Activated T-cell treated with anti-CD3 and anti-CD28 coated beads for 1 hour (primary cell): ENCODE measurements around the gene SPAG7.

Experiments used
- DNase-seq: peaks from one replicate; pipeline ENCODE4 v3.0.0-alpha.2; 2020; ENCODE audit warnings: low read depth

SPAG7 gene, protein sequence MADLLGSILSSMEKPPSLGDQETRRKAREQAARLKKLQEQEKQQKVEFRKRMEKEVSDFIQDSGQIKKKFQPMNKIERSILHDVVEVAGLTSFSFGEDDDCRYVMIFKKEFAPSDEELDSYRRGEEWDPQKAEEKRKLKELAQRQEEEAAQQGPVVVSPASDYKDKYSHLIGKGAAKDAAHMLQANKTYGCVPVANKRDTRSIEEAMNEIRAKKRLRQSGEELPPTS

DNA sequence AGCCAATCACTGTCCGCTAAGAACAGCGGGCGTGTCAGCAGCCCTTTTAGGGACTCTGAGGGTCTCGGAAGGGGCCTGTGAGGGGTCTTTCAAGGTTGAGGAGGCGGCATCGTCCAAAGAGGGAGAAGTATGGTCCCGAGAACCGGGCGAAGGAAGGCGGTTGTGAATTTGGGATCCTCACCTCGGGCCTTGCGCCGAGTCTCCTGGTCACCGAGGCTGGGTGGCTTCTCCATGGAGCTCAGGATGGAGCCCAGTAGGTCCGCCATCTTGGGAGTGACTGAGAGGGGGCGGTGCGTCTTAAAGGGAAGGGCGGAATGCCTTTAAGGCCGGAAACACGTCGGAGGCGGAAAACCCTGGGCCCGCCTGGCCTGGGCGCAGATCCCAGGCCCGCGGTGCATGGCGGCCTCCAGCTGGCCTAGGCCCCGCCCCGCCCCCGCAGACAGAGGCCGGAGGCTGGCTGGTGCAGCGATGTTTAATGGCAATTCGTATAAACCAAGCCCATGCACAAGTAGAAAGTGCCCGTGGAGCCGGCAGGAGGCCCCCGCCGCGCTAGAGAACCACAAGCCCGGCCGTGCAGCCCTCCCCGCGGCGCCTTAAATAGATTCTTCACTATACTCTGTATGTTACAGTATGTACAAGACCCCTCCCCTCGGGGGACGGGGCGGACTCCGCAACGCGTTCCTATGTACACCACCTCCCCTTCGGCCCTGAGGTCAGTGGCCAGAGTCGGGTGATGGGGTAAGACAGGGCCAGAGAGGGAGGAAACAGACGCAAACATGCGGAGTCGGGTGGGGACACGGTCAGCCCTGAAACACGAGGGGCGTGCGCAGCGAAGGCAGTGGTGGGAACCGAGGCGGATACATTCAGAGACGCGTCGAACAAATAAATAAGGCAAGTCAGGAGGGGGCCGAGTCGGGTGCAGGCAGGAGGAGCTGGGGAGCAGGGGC is at the start of gene SPAG7:
TSS of gene SPAG7 (minus strand) at position 279 of the 947 bp plus-strand sequence. CDS start at position 266, 13 bp downstream.
- peak; percentile 86 for DNase-seq

DNA sequence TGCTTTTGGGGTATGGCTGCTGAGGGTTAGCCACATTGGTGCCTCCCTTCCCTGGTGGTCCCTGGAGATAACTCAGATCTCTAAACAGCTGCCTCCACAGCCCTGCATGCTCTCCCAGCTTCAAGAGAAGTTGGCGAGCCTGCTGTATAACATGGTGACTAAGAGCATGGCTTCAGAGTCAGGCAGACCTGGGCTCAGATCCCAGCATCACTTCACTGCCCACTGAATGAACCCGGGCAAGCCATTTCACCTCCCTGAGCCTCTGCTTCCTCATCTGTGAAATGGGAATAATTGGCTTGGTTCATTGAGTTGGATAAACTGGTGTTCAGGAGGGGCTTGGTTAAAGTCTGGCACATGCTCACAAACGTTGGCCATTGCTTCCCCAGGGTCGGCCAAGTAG is 46.7 kb upstream of the SPAG7 start:
- no peak for DNase-seq

DNA sequence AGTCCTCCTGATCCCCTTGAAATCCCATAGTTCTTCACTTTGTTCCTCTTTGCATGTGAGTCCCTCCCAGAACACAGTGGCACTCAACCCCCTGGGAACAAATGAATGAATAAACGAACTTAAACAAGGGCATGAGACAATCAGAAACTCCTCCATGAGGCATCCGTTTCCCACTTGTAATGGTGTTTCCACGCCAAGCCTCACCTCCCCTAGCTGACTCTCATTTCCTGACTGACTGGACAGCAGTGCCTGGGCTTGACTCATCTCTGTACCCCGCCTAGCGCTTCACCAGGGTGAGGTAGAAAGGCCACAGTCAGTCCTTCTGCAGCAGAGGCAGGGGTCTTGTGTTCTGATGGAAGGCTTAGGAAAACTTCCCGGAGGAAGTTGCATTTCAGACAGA is 44.3 kb upstream of the SPAG7 start:
- no peak for DNase-seq

DNA sequence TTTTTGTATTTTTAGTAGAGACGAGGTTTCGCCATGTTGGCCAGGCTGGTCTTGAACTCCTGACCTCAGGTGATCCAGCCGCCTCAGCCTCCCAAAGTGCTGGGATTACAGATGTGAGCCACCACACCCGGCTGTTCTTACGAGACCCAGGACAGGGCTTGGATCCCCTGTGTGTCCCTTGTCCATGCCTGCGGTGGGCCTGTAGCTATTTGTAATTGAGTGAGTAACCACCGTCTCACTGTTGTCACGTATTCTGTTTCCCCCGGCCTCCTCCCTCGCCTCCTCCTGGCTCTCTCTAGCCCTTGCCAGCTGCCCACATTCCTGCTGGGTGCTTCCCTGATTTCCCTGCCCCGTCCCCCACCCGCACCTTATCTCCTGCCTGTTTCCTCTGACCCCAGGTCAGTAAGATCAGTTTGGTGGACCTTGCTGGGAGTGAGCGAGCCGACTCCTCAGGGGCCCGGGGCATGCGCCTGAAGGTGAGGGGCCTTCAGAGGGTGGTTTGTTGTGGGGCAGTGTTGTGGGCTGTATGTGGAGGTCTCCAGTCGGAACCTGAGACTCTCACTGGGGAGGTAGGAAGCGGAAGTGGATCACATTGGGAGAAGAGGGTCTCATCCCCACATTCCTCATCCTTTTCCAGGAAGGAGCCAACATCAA is 35.7 kb upstream of the SPAG7 start:
- DNase-seq: no peak

DNA sequence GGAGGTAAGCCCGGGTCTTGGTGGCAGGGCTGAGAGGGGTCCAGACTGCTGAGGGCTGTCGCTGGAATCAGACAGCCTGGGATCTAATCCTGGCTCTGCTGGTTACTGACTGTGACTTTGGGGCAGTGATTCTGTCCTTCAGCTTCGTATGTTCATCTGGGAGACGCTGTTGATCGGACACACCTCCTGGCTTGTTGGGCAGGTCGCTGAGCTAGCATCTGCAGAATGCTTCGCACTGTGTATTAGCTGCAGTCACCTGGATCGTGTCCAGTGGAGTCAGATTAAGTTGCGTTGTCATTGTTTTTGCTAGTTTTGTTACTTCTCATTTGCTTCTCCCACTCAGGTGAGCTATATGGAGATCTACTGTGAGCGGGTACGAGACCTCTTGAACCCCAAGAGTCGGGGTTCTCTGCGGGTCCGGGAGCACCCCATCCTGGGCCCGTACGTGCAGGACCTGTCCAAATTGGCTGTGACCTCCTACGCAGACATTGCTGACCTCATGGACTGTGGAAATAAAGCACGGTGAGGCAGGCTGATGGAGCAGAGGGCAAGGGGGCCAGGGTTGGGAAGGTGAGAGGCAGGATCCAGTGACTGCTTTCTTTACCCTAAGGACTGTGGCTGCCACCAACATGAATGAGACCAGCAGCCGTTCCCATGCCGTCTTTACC is 34.6 kb upstream of the SPAG7 start:
- DNase-seq: no peak

DNA sequence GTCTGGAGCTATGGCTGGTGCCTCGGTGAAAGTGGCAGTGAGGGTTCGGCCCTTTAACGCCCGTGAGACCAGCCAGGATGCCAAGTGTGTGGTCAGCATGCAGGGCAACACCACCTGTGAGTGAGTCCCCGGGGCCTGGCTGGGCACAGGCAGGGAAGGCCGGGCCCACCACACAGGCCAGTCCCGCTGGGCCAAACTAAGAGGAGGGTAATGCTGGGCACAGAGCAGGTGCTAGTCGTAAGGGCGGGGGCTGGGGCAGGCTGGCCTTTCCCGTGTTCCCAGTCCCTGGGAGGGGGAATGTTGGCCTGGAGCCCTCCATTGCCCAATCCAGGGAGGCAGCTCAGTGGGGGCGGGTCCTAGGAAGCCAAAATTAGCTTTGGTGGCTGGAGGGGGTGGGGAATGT is 32.6 kb upstream of the SPAG7 start:
- no peak for DNase-seq

DNA sequence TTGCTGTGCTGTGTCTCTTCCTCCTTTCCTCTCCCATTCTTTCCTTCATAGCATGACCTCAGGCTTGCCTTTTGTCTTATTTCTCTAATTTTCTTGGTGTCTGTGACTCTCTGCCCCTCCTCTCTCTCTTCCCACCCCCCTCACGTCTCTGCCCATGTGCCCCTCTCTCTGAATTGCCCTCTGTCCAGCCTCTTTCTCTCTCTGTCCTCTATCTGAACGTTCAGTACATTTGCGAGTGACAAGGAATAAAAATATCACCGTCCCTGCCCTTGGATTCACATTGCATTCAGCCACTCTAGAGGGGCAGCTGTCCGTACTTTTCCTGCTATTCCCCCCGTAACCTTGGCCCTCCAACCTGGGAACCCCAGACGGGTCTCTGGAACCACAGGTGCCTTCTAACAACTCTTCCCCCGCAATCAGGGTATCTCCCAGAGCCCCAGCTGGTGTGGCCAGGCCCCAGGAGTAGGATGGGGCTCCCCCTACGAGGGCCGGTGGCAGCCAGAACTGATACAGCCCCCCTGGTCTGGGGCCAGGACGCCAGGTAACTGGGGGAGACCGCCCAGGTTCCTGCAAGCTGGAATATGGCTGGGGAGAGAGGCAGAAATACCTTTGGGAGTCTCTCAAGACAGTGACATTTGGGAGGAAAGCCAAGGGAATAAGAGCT is 31.9 kb upstream of the SPAG7 start:
- no peak for DNase-seq

DNA sequence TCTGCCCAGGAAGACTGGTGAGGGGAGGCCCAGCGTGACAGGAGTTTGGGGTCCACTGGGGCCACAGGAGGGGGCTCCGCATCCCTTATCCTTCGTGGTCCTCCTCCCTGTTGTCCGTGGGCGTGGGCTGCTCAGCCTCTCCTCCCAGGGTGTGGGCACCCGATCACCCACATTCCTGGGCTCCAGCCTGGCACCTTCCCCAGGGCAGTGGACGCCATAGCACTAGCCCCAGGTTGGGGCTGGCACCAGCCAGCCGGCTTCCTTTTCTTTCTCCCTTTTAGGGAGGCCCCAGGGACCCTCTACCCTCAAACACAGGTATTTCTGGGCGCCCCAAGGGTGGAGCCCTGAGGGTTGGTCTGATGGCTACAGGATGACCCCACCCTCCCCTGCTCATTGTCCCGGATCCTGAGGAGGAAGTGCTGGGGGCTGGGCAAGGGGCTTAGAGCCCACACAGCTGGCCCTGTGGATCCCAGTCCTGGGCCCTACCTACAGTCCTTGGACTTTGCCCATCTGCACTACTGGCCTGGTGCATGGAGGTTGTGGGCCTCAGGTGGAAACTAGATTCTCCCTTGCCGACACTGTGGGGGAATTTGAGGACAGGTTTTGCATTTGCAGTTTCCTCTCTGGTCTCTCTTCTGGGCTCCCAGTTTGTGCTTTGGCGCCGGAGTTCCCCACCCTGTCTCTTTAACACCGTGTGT is 31.3 kb upstream of the SPAG7 start:
- no peak for DNase-seq

DNA sequence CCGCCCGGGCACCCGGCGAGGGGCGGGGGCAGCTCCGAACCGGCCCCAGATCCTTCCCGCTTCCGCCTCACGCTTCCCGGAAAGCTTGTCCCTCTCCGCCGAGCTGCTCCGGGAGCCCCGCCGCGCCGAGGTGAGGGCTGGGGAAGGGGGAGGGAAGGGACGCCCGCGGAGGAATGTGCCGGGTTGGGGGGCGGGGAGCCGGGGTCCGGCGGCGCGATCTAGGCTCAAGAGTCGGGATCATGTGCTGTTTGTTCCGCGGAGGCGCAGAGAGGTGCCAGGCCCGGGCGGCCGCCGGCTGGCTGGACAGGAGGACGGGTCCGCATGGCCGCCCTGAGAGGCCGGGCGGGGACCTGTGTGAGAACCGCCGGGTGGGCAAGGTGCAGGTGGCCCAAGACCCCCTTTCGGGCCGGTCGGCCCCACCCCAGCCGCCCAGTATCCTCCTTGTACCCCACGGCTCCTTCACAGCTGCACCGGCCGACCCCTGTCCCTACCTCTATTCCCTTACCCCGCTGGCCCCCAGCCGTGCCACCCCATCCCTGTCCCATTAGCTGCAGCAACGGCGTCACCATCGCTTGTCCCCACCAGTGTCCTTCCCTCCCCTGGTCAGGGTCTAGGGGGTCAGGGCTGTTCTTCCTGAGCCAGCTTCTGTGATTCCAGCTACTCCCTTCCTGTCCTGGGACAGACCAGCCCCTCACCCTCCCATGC is 30.6 kb upstream of the SPAG7 start:
- no peak for DNase-seq

DNA sequence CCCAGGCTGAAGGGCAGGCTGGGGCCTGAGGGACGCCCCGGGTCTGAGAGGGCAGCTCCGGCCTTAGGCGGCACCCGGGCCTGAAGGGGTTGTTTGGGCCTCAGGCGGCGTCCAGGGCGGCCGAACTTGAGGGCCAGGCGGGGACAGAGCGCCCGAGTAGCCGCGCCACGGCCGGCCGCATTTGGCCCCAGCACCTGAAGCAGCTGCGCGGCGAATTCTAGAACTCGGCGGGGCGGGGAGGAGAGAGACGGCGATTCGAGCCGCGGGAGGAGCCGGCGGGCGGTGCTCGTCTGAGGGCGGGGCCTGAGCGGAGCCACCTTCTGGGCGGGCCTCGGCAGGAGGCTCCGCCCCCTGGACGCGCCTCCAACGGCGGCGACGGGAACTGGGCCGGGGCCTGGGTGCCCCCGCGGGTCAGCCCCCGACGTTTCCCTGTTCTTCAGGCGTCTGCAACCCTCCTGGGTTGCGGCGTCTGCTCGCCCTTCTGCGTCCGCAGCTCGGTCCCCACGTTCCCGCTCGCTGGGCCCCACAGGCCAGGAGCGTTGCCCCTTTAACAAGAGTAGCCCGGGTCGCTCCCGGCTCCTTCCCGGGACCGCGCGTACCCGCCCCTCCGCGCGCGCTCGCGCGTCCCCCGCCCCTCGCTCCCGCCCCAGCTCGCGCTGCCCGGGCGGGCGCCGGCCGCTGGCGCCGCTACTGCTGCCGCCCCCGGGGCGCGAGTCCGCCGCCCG is 29.8 kb upstream of the SPAG7 start, which contains the start of the genes INCA1 and KIF1C:
TSS of gene INCA1 (minus strand) at position 221 of the 725 bp plus-strand sequence. CDS start 3,085 bp downstream, outside the sequence.
TSS of gene KIF1C (plus strand) at position 649 of the 725 bp plus-strand sequence. CDS start 2,297 bp downstream, outside the sequence.
- peak; percentile 86 for DNase-seq

DNA sequence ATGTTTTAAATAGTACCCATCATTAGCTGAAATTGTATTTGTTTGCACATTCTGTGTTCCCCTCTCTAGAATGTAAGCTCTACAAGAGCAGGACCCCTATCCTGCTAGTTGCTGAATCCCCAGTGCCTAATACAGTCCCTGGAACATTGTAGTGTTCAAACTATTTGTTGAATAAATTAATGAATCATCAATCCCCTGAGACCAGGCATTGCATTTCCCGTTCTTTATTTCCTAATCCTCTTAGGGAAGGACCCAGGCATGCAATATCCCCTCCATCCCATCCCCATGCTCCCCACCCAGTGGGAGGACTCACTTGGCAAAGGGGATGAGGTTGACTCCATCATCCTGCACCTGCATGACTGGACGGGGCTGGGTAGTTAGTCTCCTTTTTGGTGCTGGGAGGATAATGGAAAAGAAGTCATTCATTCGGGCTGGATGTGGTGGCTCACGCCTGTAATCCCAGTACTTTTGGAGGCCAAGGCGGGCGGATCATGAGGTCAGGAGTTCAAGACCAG is 26.5 kb upstream of the SPAG7 start:
- DNase-seq: no peak

DNA sequence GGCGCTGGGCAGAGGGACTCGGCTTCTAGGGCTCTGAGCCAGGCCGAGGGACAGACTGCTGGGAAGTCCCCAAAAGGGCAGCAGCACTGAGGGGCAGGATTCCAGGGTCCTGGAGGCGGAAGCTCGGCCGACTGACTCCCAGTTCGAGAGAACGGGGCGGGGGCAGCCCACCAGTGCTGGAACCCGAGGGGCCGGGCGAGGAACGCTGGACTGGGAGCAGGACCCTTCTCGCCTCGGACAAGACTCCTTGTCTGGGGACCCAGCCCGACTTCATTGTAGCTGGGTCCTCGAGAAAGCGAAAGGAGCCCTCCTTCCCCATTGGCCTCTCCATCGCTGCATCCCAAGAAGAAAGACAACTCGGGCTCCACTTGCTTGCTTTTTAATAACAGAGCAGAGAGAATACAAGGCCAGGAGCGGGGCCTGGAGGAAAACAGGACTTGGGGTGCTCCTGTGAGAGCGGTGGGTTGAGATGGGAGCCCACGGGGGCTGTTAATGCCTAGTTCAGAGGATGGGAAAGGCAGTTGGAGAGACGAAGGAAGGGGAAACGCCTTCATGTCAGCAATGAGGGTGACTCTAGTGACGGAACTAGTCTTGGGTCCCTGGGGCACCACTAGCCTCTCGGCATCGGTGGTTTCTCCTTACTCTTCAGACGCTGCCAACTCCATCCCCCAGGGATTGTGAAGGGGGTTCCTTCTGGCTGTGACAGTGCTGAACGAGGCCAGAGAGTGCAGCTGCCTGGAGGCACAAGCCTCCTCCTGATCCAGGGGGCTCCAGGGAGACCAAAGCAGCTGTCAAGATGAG is 20.4 kb upstream of the SPAG7 start:
- no peak for DNase-seq

DNA sequence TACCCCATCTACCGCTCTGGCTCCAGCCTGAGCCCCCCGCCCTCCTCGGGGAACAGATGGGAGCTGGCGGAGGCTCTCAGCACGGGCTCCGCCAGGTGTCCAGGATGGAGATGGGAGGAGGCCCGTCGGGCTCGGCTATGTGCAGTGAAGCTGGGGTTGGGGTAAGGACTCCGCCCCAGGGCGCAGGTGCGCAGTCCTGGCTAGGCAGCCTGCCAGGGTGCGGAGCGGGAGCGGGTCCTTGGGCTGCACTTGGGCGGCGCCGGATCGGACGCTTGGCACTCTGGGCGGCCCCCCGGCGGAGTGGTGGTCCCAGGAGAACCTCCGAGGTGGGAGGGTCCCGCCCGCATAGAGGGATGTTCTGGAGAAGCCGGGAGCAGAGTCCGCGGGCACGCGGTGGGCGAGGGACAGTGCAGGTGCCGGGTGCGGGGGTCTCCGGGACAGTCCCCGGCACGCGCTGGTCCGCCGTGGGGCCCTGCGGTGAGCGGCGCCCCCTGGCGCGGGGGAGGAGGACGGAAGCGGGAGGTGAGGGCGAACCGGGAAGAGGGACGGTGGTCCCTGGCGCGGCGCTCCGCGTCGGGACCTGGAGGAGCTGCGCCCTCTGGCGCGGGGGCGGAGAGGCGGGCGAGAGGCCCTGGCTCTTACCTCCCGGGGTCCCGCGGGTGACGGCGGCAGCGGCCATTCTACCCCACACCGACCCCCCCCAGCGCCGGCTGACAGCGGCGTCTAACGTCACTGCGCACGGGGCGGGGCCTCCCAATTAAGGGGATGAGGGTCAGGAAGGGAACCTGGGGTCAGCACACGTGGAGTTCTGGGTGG is 19.5 kb upstream of the SPAG7 start, which contains the start of gene CAMTA2:
TSS of gene CAMTA2 (minus strand) at position 725 of the 816 bp plus-strand sequence. CDS start 1,453 bp downstream, outside the sequence.
- DNase-seq: peak; percentile 80

DNA sequence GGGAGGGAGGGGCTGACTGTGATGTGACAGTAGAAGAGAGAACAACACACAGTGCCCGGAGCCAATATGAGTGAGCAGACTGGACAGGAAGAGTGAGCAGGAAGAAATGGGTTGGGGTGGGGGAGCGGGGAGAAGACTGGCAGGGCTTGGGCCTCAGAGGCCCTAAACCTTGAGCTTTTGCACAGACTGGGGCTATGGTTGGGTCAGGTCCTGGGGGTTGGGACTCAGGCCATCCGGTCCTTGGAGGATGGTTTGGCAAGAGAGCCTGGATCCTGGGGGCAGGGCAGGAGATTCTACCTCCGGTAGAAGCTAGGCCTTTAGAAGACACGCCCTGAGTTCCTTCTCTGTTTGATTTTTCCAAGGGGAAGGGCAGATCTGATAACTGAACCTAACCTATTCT is 18.8 kb upstream of the SPAG7 start:
- DNase-seq: no peak

DNA sequence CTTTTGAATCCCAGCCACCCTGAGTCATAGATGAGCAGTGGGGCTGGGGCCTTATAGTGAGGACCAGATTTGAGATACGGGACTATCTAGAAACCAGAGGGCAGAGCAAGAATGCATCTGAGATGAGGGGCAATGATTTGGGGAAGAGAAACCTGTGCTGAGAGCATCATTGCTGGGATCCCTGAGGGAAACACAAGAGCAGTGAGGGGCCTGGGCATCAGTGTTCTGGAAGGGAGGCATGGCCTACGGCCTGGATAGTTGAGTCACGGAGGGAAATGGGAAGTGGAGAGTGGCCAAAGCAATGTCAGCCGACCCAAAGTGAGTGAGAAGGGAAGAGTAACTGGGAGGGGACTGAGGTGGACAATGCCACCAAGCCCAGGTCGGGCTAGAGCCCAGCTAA is 14.7 kb upstream of the SPAG7 start:
- no peak for DNase-seq

DNA sequence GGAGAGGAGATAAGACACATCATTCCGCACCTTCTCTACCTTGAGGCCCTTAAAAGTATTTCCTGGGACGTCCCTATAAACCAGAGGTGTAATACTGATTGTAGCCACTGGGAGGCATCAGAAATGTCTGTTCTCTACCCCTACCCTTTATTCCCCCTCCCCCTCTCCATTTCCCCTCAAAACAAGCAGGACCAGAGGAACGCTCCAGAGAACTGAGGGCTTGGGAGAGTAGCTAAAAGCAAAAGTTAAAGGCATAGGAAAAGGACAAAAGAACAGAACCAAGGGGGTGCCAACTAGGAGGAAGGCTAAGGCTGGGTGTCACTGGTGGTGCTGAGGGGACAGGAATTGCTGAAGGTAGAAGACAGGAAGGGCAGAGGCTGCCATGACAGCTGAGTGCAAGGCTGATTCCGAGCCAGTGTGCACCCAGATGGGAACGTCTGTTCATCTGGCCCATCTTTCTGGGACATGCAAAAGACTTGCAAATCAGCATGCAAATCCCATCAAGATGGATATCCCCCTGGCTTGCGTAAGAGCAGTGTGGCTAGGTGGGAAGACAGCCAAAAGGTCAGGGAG is 13.1 kb upstream of the SPAG7 start:
- no peak for DNase-seq

DNA sequence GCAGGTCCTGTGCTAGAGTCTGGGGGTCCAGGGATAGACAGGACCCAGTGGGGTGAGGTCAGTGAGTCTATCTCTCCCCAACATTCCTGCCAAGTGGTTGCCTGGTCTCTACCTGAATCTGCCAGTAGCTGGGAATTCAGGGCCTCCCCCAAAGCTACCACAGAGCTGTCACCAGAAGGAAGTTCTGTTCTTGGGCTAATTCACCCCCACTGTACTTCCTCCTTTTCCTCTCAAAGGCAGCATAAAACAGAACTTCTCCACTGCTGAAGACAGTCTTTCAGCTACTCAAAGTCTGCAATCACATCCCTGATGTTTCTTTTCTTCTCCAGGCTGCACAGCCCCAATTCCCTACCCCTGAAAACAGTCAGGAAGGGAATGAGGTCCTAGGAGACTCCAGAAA is 11.1 kb upstream of the SPAG7 start:
- no peak for DNase-seq
